HG02973 (cell line): Measurements from ENCODE around the gene VCL.
A peak's percentile ranks its signal among the peaks of the same experiment; 100 is the strongest.
"Not testable (repeated sequence)": the region's sequence is repeated elsewhere in the genome, so short reads cannot be mapped to it uniquely, and the experiment has no call there.

Source experiments
- ATAC-seq: cut with Tn5 transposase; IDR thresholded peaks from one replicate; pipeline ENCODE4 v1.9.1; 2021; ENCODE audit warnings: moderate library complexity; ENCODE audit not compliant: unreplicated experiment

The VCL gene

DNA sequence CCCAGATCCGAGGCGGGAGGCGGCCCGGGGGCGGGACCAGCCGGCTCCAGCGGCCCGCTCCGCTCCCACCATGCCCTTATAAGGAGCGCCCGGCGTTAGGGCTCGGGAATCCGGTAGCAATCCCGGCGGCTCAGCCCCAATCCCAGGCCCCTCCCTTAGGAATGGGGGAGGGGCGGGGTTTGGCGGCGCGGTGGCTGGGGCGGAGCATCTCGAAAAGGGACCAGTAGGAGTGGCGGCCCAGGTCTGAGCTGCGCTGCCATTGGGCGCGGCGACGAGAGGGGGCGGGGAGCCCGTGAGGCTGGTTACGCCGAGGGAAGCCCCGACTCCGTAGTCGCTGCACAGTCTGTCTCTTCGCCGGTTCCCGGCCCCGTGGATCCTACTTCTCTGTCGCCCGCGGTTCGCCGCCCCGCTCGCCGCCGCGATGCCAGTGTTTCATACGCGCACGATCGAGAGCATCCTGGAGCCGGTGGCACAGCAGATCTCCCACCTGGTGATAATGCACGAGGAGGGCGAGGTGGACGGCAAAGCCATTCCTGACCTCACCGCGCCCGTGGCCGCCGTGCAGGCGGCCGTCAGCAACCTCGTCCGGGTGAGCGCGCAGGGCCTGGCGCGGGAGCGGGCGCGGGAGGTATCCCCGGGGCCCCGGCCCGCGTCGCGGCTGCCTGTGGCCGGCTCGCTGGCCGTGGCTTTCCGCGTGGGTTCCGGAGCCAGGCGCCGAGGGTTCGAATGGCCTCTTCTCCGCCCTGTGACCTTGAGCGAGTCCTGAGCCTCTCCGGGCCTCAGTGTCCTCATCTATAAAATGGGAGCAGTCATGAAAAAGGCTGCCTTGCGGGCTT is at the start of gene VCL:
VCL (plus strand) TSS at position 330 of the 836 bp plus-strand sequence; CDS start at position 422, 92 bp downstream.
- peak; percentile 95 for ATAC-seq

DNA sequence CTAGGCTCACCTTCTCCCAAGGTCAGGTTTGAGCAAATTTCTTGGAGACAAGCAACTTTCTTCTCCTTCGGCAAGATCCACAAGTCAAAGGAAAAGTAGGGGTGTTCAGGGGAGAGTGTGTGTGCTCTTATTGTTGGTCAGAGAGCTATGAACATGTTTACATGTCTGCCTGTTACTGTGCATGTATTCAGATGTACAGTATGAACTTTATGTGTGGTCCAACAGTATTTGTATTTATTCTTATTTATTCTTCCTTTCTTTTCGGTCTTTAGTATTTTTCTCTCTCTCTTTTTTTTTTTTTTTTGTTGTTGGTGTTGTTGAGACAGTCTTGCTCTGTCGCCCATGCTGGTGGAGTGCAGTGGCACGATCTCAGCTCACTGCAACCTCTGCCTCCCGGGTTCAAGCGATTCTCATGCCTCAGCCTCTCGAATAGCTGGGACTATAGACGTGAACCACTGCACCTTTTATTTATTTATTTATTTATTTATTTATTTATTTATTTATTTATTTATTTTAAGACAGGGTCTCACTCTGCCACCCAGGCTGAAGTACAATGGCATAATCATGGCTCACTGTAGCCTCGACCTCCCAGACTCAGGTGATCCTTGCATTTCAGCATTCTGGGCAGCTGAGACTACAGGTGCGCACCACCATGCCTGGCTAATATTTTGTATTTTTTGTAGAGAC is 48.8 kb upstream of the VCL start:
- no peak for ATAC-seq

DNA sequence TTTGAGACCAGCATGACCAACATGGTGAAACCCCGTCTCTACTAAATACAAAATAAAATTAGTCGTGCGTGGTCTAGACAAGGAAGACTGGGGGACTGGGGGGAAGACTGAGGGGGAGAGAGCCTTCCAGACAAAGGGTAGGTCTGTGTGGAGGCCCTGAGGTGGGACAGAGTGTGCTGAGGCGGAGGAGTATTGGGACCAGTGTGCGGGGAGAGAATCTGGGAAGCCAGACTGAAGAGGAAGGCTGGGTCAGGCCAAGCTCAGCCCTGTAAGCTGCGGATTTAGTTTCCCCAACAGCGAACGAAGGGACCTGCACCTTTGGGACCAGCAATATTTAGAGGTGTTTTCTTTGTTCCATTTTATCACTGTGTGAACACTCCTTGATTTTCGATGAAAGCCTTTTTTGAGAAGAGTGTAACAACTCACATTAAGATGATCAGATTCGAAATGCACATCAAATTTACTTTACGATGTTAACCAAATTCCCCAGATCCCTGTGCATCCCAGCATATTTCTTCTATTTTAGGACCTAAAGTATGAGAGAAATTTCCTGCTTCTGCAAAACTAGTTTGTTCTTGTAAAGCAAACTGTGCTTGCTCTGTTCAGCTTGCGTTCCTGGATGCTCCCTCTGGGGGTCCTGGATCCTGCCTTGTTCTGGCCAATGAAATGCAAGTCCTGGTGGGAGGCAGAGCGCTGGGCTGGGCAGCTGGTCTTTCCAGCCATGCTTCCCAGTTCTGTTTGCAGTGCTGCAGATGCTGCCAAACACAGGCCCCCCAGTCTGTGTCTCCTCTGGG is 47.6 kb upstream of the VCL start:
- no peak for ATAC-seq

GRCh38 chr10:73953665-73954064 is 44.3 kb upstream of the VCL start:
- ATAC-seq, result no peak

- no peak for ATAC-seq
Observed at GRCh38 chr10:73954737-73955136, 43.2 kb upstream of the VCL start.

DNA sequence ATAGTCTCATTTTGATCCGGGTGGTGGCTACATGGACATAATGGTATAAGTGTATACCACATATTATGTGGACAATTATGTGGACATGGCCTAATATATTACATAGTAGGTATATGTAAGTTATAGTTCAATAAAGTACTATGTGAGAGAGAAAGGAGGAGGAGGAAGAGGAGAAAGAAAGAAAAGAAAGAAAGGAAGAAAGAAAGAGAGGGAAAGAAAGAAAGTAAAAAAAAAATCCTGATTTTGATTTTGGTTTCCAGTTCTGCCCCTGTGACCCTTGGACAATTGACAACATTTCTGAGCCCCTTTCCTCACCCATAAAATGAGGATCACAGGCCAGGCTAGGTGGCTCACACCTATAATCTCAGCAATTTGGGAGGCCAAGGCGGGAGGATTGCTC is 42.2 kb upstream of the VCL start:
- no peak for ATAC-seq

DNA sequence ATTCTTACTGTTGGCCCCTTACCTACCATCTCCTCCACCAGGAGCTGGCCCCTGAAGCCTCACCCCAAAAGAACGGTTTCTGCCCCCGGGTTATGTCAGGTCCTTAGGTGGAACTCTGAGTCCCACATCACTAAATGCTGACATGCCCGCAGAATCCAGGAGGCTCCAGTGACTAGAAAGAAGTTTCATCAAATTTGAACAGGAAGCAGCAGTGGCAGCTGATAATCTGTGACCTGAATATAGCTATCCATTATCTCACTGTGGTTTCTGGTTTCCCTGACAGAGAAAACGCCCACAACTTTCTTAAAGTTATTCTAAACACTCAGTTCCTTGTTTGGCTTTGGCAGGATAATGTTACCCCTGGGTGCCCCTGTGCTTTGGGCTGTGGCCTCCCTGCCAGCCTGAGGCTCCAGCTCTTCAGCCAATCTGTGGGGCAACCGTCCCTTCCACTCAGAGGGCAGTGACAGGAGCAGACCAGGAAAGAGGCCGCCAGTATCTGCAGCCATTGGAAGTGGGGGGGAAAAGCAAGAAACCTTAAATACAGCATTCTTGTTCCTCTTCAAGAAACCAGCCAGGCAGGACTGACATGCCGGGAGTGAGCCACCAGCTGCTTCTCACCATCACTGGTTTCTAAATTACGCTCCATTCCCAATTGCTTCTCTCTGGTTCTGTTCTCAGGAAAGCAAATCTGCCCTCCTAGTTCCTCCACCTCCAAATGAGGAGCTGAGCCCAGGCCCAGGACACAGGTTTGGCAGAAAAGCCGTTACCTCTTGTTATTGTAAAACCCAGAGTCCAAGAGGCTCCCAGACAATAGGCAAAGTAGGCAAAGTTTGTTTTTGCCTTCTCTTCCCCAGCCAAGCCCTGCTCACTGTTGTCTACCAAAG is 41.2 kb upstream of the VCL start:
- peak; percentile 46 for ATAC-seq

GRCh38 chr10:73959484-73960243 is 38.3 kb upstream of the VCL start:
- ATAC-seq, result peak; percentile 35

DNA sequence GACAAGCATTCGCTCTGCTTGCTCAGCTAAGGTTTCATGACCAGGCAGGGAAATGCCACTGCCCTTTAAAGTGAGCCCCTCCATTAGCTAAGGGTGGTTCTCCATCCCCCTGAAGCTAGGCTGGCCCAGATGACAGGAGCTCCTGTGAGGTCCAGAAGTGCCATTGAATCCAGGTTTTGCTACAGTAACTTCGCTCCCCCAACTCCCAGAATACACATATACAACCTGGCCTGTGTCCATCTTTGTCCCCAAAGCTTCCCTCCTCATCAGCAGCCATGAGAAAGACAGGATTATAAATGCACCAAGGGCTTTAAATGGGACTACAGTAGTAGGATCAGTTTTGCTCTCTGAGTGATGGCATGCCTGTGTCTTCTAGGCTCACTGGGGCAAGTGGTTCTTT is 35.5 kb upstream of the VCL start:
- no peak for ATAC-seq

- ATAC-seq, result not testable (repeated sequence)
Observed at GRCh38 chr10:73963533-73963932, 34.4 kb upstream of the VCL start.

GRCh38 chr10:73964743-73965142 is 33.2 kb upstream of the VCL start:
- no peak for ATAC-seq

DNA sequence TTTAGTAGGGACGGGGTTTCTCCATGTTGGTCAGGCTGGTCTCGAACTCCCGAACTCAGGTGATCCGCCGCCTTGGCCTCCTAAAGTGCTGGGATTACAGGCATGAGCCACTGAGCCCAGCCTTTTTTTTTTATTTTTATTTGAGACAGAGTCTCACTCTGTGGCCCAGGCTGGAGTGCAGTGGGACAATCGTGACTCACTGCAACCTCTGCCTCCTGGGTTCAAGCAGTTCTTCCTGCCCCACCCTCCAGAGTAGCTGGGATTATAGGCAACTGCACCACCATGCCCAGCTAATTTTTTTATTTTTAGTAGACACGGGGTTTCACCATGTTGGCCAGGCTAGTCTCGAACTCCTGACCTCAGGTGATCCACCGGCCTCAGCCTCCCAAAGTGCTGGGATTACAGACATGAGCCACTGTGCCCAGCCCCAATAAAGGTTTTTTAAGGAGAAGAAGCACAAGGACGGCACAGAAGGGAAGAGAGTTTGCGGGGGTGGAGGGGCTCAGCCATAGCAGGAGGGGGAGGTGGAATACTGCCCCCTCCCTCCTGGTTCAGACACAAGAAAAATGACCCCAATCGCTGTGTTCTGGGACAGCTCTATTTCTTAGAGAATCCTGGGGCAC is 32.5 kb upstream of the VCL start:
- not testable (repeated sequence) for ATAC-seq

DNA sequence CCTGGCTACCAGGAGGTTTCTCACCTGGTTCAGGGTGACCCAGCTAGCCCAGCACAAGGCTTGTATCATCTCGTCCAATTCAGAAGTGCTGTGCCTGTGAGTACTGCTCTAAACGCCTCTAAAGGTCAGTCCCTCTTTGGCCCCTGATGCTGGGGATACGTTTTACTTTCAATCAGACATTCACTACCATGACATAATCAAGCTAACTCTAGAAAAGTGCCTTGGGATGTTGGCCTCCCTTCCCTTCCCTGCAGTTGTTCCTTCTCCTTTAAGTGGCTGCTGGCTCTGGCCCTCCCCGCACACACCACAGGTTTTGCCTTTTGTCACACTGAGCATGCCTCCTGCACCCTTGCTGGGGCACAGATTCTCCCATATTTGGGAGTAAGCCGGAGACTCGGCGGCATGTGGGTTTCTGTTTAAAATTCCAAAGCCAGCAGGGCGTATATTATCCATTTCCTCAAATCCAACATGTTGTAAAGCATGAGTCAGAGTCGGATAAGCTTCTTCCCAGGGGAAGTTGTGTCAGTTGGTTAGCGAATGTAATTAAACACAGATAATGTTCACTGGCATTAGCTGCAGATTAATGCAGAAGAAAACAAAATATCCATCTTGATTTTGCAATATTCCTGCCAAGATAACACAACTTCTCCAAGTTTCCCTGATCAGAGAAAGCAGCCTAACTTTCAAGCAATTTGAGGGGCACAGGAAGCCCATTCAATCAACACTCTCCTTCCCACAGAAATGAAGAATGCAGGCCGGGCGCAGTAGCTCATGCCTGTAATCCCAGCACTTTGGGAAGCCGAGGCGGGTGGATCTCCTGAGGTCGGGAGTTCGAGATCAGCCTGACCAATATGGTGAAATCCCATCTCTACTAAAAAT is 31.8 kb upstream of the VCL start:
- no peak for ATAC-seq

- no peak for ATAC-seq
Observed at GRCh38 chr10:73967022-73967429, 30.9 kb upstream of the VCL start.

GRCh38 chr10:73967544-73967943 is 30.4 kb upstream of the VCL start:
- ATAC-seq, result no peak

DNA sequence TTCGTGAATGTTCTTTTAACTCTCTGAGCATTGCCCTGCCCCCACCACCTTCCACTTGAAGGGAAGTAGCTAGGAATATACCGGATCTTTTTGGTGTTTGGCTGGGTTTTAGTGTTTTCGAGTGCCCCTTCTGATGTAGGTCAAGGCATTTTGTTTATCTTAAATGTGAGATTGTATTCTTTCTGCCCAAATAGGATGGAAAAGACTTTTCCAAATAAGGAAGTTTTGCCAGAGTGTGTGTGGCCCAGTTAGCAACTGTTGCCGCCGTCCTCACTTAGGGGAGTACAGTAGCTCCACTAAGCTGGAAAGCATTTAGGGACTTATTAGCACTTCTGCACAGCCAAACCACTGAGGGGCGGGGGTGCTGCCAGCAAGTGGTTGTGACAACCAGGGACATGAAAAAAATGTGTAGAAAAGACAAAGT is 29.8 kb upstream of the VCL start:
- ATAC-seq, result no peak

- no peak for ATAC-seq
Observed at GRCh38 chr10:73969224-73969841, 28.6 kb upstream of the VCL start.

DNA sequence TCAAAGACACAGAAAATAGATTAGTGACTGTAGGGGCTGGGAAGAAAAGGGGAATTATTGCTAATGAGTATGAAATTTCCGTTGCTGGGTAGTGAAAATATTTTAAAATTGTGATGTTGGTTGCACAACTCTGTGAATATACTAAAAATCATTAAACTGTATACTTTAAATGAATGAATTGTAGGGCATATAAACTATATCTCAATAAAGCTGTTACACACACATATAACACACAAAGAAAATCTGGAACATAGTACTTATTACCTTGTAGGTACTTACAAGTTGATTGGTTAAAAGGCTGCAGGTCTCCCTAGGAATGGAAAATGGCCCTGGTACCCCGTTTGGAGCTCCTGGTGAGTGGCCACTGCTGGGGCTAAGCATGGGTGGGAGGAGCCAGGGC is 27.1 kb upstream of the VCL start:
- ATAC-seq, result no peak
